WTC11 (cell line): Measurements from ENCODE around the gene PAX9. TPM values are rescaled to one million over a fixed set of nuclear protein-coding genes. Genes with fewer than 3 reads are reported as not detected.
A peak's percentile ranks its signal among the peaks of the same experiment; 100 is the strongest.

Experiments used
- ATAC-seq: fragments of 200-7000 bp; cut with Tn5 transposase; 2 replicates; pipeline ENCODE4 v1.10.0; 2021; ENCODE audit warnings: mild to moderate bottlenecking, moderate library complexity
- CTCF ChIA-PET: fragments of 300-600 bp; sonication (Branson Sonifier 250); formaldehyde crosslinking; loops from one replicate; lab custom pipeline; 2021; ENCODE audit warnings: antibody characterized with exemption; lab: Charles Lee
- POLR2A ChIA-PET: fragments of 350-600 bp; sonication (Branson Sonifier 250); formaldehyde crosslinking; loops from one replicate; lab custom pipeline; 2021; ENCODE audit warnings: antibody characterized with exemption; lab: Charles Lee
- DNase-seq: peaks from one replicate; pipeline ENCODE4 v3.0.0; 2021; ENCODE audit warnings: low spot score
- H3K27ac Mint-ChIP-seq: 2 replicates; pipeline ENCODE4 v1.8.0; 2021; ENCODE audit warnings: mixed read lengths
- H3K27me3 Mint-ChIP-seq: 2 replicates; pipeline ENCODE4 v1.8.0; 2021; ENCODE audit warnings: low read depth, mild to moderate bottlenecking, moderate library complexity, mixed read lengths
- H3K36me3 Mint-ChIP-seq: 2 replicates; pipeline ENCODE4 v1.8.0; 2021; ENCODE audit warnings: mixed read lengths
- H3K4me1 Mint-ChIP-seq: 2 replicates; pipeline ENCODE4 v1.8.0; 2022; ENCODE audit warnings: mixed read lengths
- H3K4me3 Mint-ChIP-seq: 2 replicates; pipeline ENCODE4 v1.8.0; 2021; ENCODE audit warnings: mild to moderate bottlenecking, moderate library complexity, mixed read lengths
- H3K9me3 Mint-ChIP-seq: 2 replicates; pipeline ENCODE4 v1.8.0; 2021; ENCODE audit warnings: mixed read lengths
- ATF3 ChIP-seq: sonication (generic); formaldehyde crosslinking; conservative IDR thresholded peaks from 2 replicates; pipeline ENCODE4 v1.8.1; 2022; ENCODE audit warnings: mild to moderate bottlenecking, missing genetic modification reagents
- CDX4 ChIP-seq: fragments of 250-450 bp; sonication (Bioruptor Pico); IDR thresholded peaks from 2 replicates; pipeline ENCODE4 v1.9.0; 2021; ENCODE audit warnings: moderate library complexity, mild to moderate bottlenecking, inconsistent platforms, borderline replicate concordance
- CREM ChIP-seq: sonication (generic); formaldehyde crosslinking; IDR thresholded peaks from 2 replicates; pipeline ENCODE4 v1.8.1; 2022; ENCODE audit warnings: mild to moderate bottlenecking, missing genetic modification reagents, moderate library complexity
- CTCF ChIP-seq: fragments of 200-600 bp; IDR thresholded peaks from 2 replicates; pipeline ENCODE4 v1.8.0; 2022; ENCODE audit warnings: antibody characterized with exemption
- E2F4 ChIP-seq: sonication (generic); formaldehyde crosslinking; IDR thresholded peaks from 2 replicates; pipeline ENCODE4 v1.8.1; 2022; ENCODE audit warnings: low read depth, mild to moderate bottlenecking, moderate library complexity, missing genetic modification reagents, borderline replicate concordance
- E2F5 ChIP-seq: sonication (generic); formaldehyde crosslinking; IDR thresholded peaks from 2 replicates; pipeline ENCODE4 v1.8.1; 2022; ENCODE audit warnings: mild to moderate bottlenecking, moderate library complexity, missing genetic modification reagents
- ELF4 ChIP-seq: sonication (generic); formaldehyde crosslinking; IDR thresholded peaks from 2 replicates; pipeline ENCODE4 v1.8.1; 2022; ENCODE audit warnings: low read depth, mild to moderate bottlenecking, moderate library complexity, missing genetic modification reagents
- ETV6 ChIP-seq: sonication (generic); formaldehyde crosslinking; IDR thresholded peaks from 2 replicates; pipeline ENCODE4 v1.8.1; 2022; ENCODE audit warnings: mild to moderate bottlenecking, missing genetic modification reagents
- HMGXB4 ChIP-seq: sonication (generic); formaldehyde crosslinking; IDR thresholded peaks from 2 replicates; pipeline ENCODE4 v1.8.1; 2023; ENCODE audit warnings: mild to moderate bottlenecking, moderate library complexity, missing genetic modification reagents
- IRF2 ChIP-seq: sonication (generic); formaldehyde crosslinking; IDR thresholded peaks from 2 replicates; pipeline ENCODE4 v1.8.0; 2022; ENCODE audit warnings: low read depth, missing genetic modification reagents, borderline replicate concordance
- MAX ChIP-seq: sonication (generic); formaldehyde crosslinking; IDR thresholded peaks from 2 replicates; pipeline ENCODE4 v1.8.0; 2022; ENCODE audit warnings: mild to moderate bottlenecking, missing genetic modification reagents
- NR1H2 ChIP-seq: sonication (generic); formaldehyde crosslinking; IDR thresholded peaks from 2 replicates; pipeline ENCODE4 v1.9.0; 2021; ENCODE audit warnings: mild to moderate bottlenecking, moderate library complexity, missing genetic modification reagents
- NR2C2 ChIP-seq: sonication (generic); formaldehyde crosslinking; IDR thresholded peaks from 2 replicates; pipeline ENCODE4 v1.8.0; 2022; ENCODE audit warnings: mild to moderate bottlenecking, missing genetic modification reagents
- OVOL2 ChIP-seq: fragments of 250-450 bp; sonication (Bioruptor Pico); IDR thresholded peaks from 2 replicates; pipeline ENCODE4 v1.9.0; 2021; ENCODE audit warnings: mild to moderate bottlenecking, borderline replicate concordance
- SP1 ChIP-seq: sonication (generic); formaldehyde crosslinking; conservative IDR thresholded peaks from 2 replicates; pipeline ENCODE4 v1.8.1; 2022; ENCODE audit warnings: missing genetic modification reagents
- USF2 ChIP-seq: sonication (generic); formaldehyde crosslinking; IDR thresholded peaks from 2 replicates; pipeline ENCODE4 v1.8.1; 2023; ENCODE audit warnings: mild to moderate bottlenecking, missing genetic modification reagents, moderate library complexity
- ZNF121 ChIP-seq: sonication (generic); formaldehyde crosslinking; IDR thresholded peaks from 2 replicates; pipeline ENCODE4 v1.8.0; 2023; ENCODE audit warnings: missing genetic modification reagents
- ZNF219 ChIP-seq: sonication (generic); formaldehyde crosslinking; IDR thresholded peaks from 2 replicates; pipeline ENCODE4 v1.8.0; 2023; ENCODE audit warnings: missing genetic modification reagents, mild to moderate bottlenecking, borderline replicate concordance
- ZNF512 ChIP-seq: sonication (generic); formaldehyde crosslinking; IDR thresholded peaks from 2 replicates; pipeline ENCODE4 v1.8.1; 2022; ENCODE audit warnings: missing genetic modification reagents, borderline replicate concordance
- ZNF532 ChIP-seq: fragments of 250-450 bp; sonication (Bioruptor Pico); IDR thresholded peaks from 2 replicates; pipeline ENCODE4 v1.9.0; 2021; ENCODE audit warnings: mild to moderate bottlenecking, borderline replicate concordance
- ZNF671 ChIP-seq: fragments of 250-450 bp; sonication (Bioruptor Pico); IDR thresholded peaks from 2 replicates; pipeline ENCODE4 v1.8.0; 2021; ENCODE audit warnings: mild to moderate bottlenecking
- total RNA-seq: library from RNA; stranded (reverse); gene quantifications from 3 replicates; pipeline ENCODE4 v1.2.3, GENCODE V29; 2021

Gene PAX9
- total RNA-seq, 1 experiment from 2014 or later, result not detected

- no peak for TF ChIP-seq ZNF671 (CRISPR knock-in tag)
- TF ChIP-seq SP1, result no peak
- TF ChIP-seq ZNF121 (CRISPR knock-in tag), result no peak
- TF ChIP-seq ZNF532 (CRISPR knock-in tag), result no peak
- no peak for TF ChIP-seq CDX4
- TF ChIP-seq NR1H2 (CRISPR knock-in tag), result no peak
These were observed 13.9 kb downstream of the PAX9 start (continued) for GRCh38 chr14:36675581-36675980.

- ChIA-PET CTCF (interaction anchor here (1.0 to 1.6 kb wide), 5 partner anchors 10 to 267 kb away, joined by 3 to 6 read pairs (median 5); no protein-coding TSS in a partner anchor), POLR2A (interaction anchor here (1.4 kb wide), 1 partner anchor 10 kb away, joined by 4 read pairs; no protein-coding TSS in a partner anchor)
- ATAC-seq, result peak; percentile 88
- H3K4me3 Mint-ChIP-seq, result peak overlapping the region; percentile 53
- no peak overlapping the region for H3K27ac Mint-ChIP-seq
- H3K9me3 Mint-ChIP-seq, result no peaks in the 10 kb centered on the region
- no peaks in the 10 kb centered on the region for H3K36me3 Mint-ChIP-seq
- H3K4me1 Mint-ChIP-seq, result peaks cover 41% of the 10 kb centered on the region
- peak; percentile 57 for DNase-seq
- peaks cover 23% of the 10 kb centered on the region for H3K27me3 Mint-ChIP-seq
- TF ChIP-seq E2F5 (CRISPR knock-in tag), result no peak
- no peak for TF ChIP-seq USF2 (CRISPR knock-in tag)
- TF ChIP-seq ETV6 (CRISPR knock-in tag), result no peak
- TF ChIP-seq ZNF512 (CRISPR knock-in tag), result no peak
- no peak for TF ChIP-seq E2F4
- no peak for TF ChIP-seq ATF3 (CRISPR knock-in tag)
- TF ChIP-seq IRF2 (CRISPR knock-in tag), result no peak
- no peak for TF ChIP-seq ELF4
- no peak for TF ChIP-seq NR2C2 (CRISPR knock-in tag)
- no peak for TF ChIP-seq HMGXB4 (CRISPR knock-in tag)
- TF ChIP-seq OVOL2, result no peak
- no peak for TF ChIP-seq MAX (CRISPR knock-in tag)
- TF ChIP-seq CREM (CRISPR knock-in tag), result no peak
- no peak for TF ChIP-seq CTCF
- no peak for TF ChIP-seq ZNF219 (CRISPR knock-in tag)
- no peak for TF ChIP-seq CDX4
These were observed 14.6 kb downstream of the PAX9 start for GRCh38 chr14:36676236-36676635.
